Measurements from ENCODE around the gene PHB1. TPM values are rescaled to one million over a fixed set of nuclear protein-coding genes. Genes with fewer than 3 reads are reported as not detected.

The PHB1 gene
- total and polyA plus RNA-seq, 2 donors, result 59.9 to 98.4 TPM

DNA sequence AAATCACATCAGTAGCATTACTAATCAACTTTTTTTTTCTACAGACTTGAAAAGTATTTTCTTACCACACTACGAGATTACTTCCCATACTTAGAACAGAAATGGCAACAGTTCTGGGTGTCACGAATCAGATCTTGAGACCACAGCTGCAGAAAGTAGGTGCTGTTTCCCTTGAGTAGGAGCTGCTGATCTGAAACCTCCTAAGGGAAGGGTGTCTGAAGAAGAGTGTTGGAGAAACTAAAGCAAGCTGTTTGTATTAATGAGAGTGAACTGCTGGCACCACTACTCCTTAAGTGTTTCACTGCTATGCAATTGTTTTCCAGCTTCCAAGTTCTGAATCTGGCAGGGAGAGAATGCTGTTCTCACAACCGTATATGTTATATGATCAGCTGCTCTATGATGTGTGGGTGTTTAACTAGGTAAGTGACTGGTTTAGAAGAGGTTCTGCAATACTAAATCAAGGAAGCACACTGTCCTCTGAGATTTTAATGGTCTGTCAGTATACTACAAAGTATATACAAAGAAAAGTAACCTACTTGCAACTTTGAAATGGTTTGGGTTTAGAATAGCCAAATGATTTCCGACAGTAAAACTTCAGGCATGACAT is 55.9 kb downstream of the PHB1 start:
- H3K9me3 ChIP-seq (ENCODE audit: control insufficient read depth in 2 of 2, insufficient read depth in 1 of 2, low read length in 1 of 2), result no peaks in the 10 kb centered on the region
- peaks cover 26 to 34% of the 10 kb centered on the region in 2 donors for H3K4me1 ChIP-seq (ENCODE audit: control insufficient read depth in 2 of 2, insufficient read depth in 2 of 2, low read length in 2 of 2)
- H3K27ac ChIP-seq (ENCODE audit: low read depth in 1 of 2, low read length in 1 of 2), result peak overlapping the region; percentile 32 to 68
- H3K36me3 ChIP-seq (ENCODE audit: control insufficient read depth in 2 of 2, insufficient read depth in 2 of 2, low read length in 1 of 2), result peaks cover 0 to 2% of the 10 kb centered on the region in 2 donors
- WGBS, result 34% methylated on average over 4 of the region's 4 CpGs
- no peak overlapping the region for H3K4me3 ChIP-seq (ENCODE audit: low read length in 2 of 2)
- DNase-seq (ENCODE audit: low read depth in 6 of 9, low spot score in 9 of 9), result peak in 6 of 9 donors; percentile 52 to 83 (median 59)
- no peaks in the 10 kb centered on the region for H3K27me3 ChIP-seq (ENCODE audit: control insufficient read depth in 2 of 2, insufficient read depth in 1 of 2, low read length in 1 of 2)

DNA sequence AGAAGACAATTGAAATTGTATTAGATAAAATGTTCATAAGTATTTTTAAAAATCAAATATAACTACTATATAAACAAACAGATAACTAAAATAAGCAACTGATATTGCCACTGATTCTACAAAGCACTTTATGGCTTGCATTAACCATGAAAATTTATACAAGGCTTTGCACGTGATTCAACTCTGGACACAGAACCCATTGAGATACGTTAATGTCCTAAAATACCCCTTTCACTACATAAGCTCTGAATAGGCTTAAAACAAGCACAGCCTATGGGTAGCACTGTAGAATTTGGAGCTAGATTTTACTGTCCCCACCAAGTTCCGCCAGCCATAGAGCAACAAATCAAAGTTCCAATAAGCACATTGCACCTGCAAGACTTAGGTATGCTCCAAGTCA is 57.2 kb downstream of the PHB1 start:
- Histone ChIP-seq H3K27me3 (ENCODE audit: control insufficient read depth in 2 of 2, insufficient read depth in 1 of 2, low read length in 1 of 2) (no peaks in the 10 kb centered on the region), H3K27ac (ENCODE audit: low read depth in 1 of 2, low read length in 1 of 2) (no peak overlapping the region), H3K9me3 (ENCODE audit: control insufficient read depth in 2 of 2, insufficient read depth in 1 of 2, low read length in 1 of 2) (no peaks in the 10 kb centered on the region), H3K4me3 (ENCODE audit: low read length in 2 of 2) (no peak overlapping the region), H3K4me1 (ENCODE audit: control insufficient read depth in 2 of 2, insufficient read depth in 2 of 2, low read length in 2 of 2) (peaks cover 26 to 29% of the 10 kb centered on the region in 2 donors), H3K36me3 (ENCODE audit: control insufficient read depth in 2 of 2, insufficient read depth in 2 of 2, low read length in 1 of 2) (peaks cover 0 to 2% of the 10 kb centered on the region in 2 donors)
- no peak for DNase-seq (ENCODE audit: low read depth in 6 of 9, low spot score in 9 of 9)
- WGBS, result 94% methylated on average over 3 of the region's 3 CpGs

DNA sequence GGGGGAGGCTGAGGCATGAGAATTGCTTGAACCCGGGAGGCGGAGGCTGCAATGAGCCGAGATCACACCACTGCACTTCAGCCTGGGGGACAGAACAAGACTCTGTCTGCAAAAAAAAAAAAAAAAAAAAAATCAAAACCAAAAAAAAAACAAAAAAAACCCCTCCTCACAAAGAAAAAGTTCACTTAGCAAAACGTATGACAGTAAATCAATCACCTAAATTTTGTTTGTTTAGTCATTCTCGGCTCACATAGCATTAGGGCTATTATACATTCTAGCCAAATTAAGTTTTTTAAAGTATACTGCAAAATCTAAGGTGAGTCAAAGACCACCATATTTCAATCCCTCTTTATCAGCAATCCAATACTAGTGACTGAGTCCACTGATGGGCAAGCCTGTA is 58.4 kb downstream of the PHB1 start:
- H3K4me1 ChIP-seq (ENCODE audit: control insufficient read depth in 2 of 2, insufficient read depth in 2 of 2, low read length in 2 of 2), result peaks cover 26 to 27% of the 10 kb centered on the region in 2 donors
- no peak overlapping the region for H3K27ac ChIP-seq (ENCODE audit: low read depth in 1 of 2, low read length in 1 of 2)
- H3K36me3 ChIP-seq (ENCODE audit: control insufficient read depth in 2 of 2, insufficient read depth in 2 of 2, low read length in 1 of 2), result peaks cover 0 to 2% of the 10 kb centered on the region in 2 donors
- no peaks in the 10 kb centered on the region for H3K9me3 ChIP-seq (ENCODE audit: control insufficient read depth in 2 of 2, insufficient read depth in 1 of 2, low read length in 1 of 2)
- no peak for DNase-seq (ENCODE audit: low read depth in 6 of 9, low spot score in 9 of 9)
- 97% methylated on average over 5 of the region's 5 CpGs for WGBS
- H3K4me3 ChIP-seq (ENCODE audit: low read length in 2 of 2), result no peak overlapping the region
- no peaks in the 10 kb centered on the region for H3K27me3 ChIP-seq (ENCODE audit: control insufficient read depth in 2 of 2, insufficient read depth in 1 of 2, low read length in 1 of 2)

Other genes with a start within 250 kb of the PHB1 start
- gene GNGT2, start 204.3 kb downstream of the PHB1 start, total RNA-seq, result 6.9 TPM
- gene GNGT2, start 204.3 kb downstream of the PHB1 start, polyA plus RNA-seq, result 10.8 TPM
- gene ABI3, start 204.2 kb downstream of the PHB1 start, total RNA-seq, result 13.4 TPM
- gene ABI3, start 204.2 kb downstream of the PHB1 start, polyA plus RNA-seq, result 12.6 TPM
- 1.8 TPM for gene PHOSPHO1, start 184.1 kb downstream of the PHB1 start, total RNA-seq
- gene PHOSPHO1, start 184.1 kb downstream of the PHB1 start, polyA plus RNA-seq, result 0.50 TPM
- gene ZNF652, start 52.6 kb downstream of the PHB1 start, total RNA-seq, result 17.8 TPM
- gene ZNF652, start 52.6 kb downstream of the PHB1 start, polyA plus RNA-seq, result 32.0 TPM
- gene NGFR, start 80.4 kb upstream of the PHB1 start, total RNA-seq, result 1.9 TPM
- 5.0 TPM for gene NGFR, start 80.4 kb upstream of the PHB1 start, polyA plus RNA-seq
- 0.52 TPM for gene NXPH3, start 161.0 kb upstream of the PHB1 start, total RNA-seq
- 2.3 TPM for gene NXPH3, start 161.0 kb upstream of the PHB1 start, polyA plus RNA-seq

Measured in thymus (tissue), 11 donors.